ENCODE data around the gene RASGRP1. TPM values are rescaled to one million over a fixed set of nuclear protein-coding genes. Genes with fewer than 3 reads are reported as not detected.

RASGRP1 gene
- total RNA-seq, 1 experiment from 2014 or later = 0.39 TPM

DNA sequence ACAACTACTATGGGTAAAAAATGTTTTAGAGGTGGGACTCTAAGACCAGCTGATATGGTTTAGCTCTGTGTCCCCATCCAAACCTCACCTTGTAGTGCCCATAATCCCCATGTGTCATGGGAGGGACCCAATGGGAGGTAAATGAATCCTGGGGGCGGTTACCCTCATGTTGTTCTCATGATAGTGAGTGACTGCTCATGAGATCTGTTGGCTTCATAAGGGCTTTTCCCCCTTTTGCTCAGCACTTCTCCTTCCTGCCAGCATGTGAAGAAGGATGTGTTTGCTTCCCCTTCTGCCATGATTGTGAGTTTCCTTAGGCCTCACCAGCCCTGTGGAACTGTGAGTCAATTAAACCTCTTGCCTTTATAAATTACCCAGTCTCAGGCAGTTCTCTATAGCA lies 65.0 kb downstream of the RASGRP1 start:
- Histone ChIP-seq H3K9me2 (ENCODE audit: insufficient read depth) (no peaks in the 10 kb centered on the region), H3K27ac (no peak overlapping the region), H3F3A (ENCODE audit: insufficient read depth, low read depth) (no peaks in the 10 kb centered on the region), H3K4me1 (replicated peaks; ENCODE audit: insufficient read depth) (no peaks in the 10 kb centered on the region), H2AFZ (no peak overlapping the region), H3K4me3 (no peak overlapping the region), H3K79me2 (ENCODE audit: low read depth) (no peaks in the 10 kb centered on the region), H3K27me3 (ENCODE audit: insufficient read depth, low read depth) (no peaks in the 10 kb centered on the region), H4K20me1 (ENCODE audit: insufficient read depth) (no peaks in the 10 kb centered on the region), H3K36me3 (ENCODE audit: low read depth) (no peaks in the 10 kb centered on the region), H3K9me3 (ENCODE audit: insufficient read depth, low read depth) (no peaks in the 10 kb centered on the region), H3K4me2 (no peak overlapping the region)
- POLR2A ChIA-PET (ENCODE audit: unreplicated experiment) = no interaction called here
- no peak for DNase-seq
- TF ChIP-seq EZH2 (IDR thresholded peaks at IDR 0.05; ENCODE audit: low read depth) = no peak
- TF ChIP-seq, protein P1, sequence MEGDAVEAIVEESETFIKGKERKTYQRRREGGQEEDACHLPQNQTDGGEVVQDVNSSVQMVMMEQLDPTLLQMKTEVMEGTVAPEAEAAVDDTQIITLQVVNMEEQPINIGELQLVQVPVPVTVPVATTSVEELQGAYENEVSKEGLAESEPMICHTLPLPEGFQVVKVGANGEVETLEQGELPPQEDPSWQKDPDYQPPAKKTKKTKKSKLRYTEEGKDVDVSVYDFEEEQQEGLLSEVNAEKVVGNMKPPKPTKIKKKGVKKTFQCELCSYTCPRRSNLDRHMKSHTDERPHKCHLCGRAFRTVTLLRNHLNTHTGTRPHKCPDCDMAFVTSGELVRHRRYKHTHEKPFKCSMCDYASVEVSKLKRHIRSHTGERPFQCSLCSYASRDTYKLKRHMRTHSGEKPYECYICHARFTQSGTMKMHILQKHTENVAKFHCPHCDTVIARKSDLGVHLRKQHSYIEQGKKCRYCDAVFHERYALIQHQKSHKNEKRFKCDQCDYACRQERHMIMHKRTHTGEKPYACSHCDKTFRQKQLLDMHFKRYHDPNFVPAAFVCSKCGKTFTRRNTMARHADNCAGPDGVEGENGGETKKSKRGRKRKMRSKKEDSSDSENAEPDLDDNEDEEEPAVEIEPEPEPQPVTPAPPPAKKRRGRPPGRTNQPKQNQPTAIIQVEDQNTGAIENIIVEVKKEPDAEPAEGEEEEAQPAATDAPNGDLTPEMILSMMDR (conservative IDR thresholded peaks at IDR 0.05) = no peak
- BruUV-seq (replicated peaks) = no TSS peak
- intact Hi-C loops (cut with micrococcal nuclease; ENCODE audit: unreplicated experiment) = no loop called here
- CTCF ChIA-PET = no interaction called here

DNA sequence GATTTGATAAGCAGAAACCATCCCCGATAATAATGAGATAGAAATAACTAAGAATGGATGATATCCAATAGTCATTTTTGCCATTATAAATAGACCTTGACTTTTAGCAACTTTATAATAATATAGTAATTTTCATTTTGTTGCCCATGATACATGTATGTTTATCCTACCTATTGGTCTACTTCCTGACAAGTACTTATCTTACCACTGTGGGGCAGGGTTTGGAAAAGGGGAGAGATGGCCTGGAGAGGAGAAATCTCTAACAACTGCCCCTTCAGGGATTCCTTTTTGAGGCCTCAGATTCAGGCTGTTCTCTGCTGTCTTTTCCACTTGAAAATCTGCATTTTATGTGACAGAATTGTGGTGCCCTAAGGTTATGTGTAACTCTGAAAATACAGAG lies 68.5 kb downstream of the RASGRP1 start:
- H2AFZ ChIP-seq = no peak overlapping the region
- no peaks in the 10 kb centered on the region for H3K4me1 ChIP-seq (replicated peaks; ENCODE audit: insufficient read depth)
- BruUV-seq (replicated peaks) = no TSS peak
- TF ChIP-seq EZH2 (IDR thresholded peaks at IDR 0.05; ENCODE audit: low read depth) = no peak
- TF ChIP-seq, protein P1 (conservative IDR thresholded peaks at IDR 0.05) = no peak
- CTCF ChIA-PET = no interaction called here
- DNase-seq = no peak
- no peaks in the 10 kb centered on the region for H3K27me3 ChIP-seq (ENCODE audit: insufficient read depth, low read depth)
- H3K4me3 ChIP-seq = no peak overlapping the region
- no peak overlapping the region for H3K27ac ChIP-seq
- no peaks in the 10 kb centered on the region for H3K9me3 ChIP-seq (ENCODE audit: insufficient read depth, low read depth)
- H3K4me2 ChIP-seq = no peak overlapping the region
- H3K79me2 ChIP-seq (ENCODE audit: low read depth) = no peaks in the 10 kb centered on the region
- intact Hi-C loops (cut with micrococcal nuclease; ENCODE audit: unreplicated experiment) = no loop called here
- H3F3A ChIP-seq (ENCODE audit: insufficient read depth, low read depth) = no peaks in the 10 kb centered on the region
- H4K20me1 ChIP-seq (ENCODE audit: insufficient read depth) = no peaks in the 10 kb centered on the region
- POLR2A ChIA-PET (ENCODE audit: unreplicated experiment) = no interaction called here
- H3K9me2 ChIP-seq (ENCODE audit: insufficient read depth) = no peaks in the 10 kb centered on the region
- H3K36me3 ChIP-seq (ENCODE audit: low read depth) = no peaks in the 10 kb centered on the region

DNA sequence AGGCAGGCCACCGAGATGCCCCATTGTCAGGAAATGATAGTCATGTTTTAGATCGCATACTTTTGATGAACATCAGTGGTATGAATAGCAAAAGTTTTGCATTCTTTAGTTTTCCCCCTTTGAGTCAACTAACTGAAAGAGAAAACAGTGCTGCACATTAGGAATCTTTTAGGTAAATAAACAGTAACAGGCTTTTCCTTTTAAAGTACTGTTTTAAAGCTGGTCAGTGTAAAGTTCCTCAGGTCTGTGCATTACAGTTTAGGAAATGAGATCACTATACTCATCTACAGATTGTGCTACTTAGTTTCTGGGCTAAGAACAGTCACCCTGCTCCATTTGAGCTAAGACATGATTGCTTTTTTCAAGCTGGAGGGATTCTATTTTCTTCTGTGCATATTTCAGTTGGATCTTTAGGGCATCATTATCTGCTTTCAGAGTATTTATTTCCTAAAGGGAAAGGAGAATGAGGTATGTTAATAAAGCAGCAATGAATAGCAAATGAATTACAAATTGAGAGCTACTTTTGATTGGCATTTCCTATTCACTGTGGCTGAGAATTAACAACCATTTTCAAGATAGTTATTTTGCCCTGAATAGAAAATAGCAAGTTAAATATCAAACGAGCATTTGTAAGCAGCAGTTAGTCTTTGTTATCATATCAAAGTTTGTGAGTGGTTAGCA lies 74.2 kb downstream of the RASGRP1 start:
- no peaks in the 10 kb centered on the region for H3F3A ChIP-seq (ENCODE audit: insufficient read depth, low read depth)
- no peaks in the 10 kb centered on the region for H3K9me2 ChIP-seq (ENCODE audit: insufficient read depth)
- H3K4me2 ChIP-seq = no peak overlapping the region
- no peak overlapping the region for H3K27ac ChIP-seq
- POLR2A ChIA-PET (ENCODE audit: unreplicated experiment) = interaction anchor here (0.6 kb wide), 1 partner anchor 47 kb away, joined by 3 read pairs; no protein-coding TSS in a partner anchor
- no peaks in the 10 kb centered on the region for H3K79me2 ChIP-seq (ENCODE audit: low read depth)
- intact Hi-C loops (cut with micrococcal nuclease; ENCODE audit: unreplicated experiment) = no loop called here
- H2AFZ ChIP-seq = no peak overlapping the region
- CTCF ChIA-PET = no interaction called here
- H3K9me3 ChIP-seq (ENCODE audit: insufficient read depth, low read depth) = no peaks in the 10 kb centered on the region
- DNase-seq = no peak
- H3K27me3 ChIP-seq (ENCODE audit: insufficient read depth, low read depth) = no peaks in the 10 kb centered on the region
- no peak overlapping the region for H3K4me3 ChIP-seq
- H3K4me1 ChIP-seq (replicated peaks; ENCODE audit: insufficient read depth) = no peaks in the 10 kb centered on the region
- H3K36me3 ChIP-seq (ENCODE audit: low read depth) = no peaks in the 10 kb centered on the region
- no peaks in the 10 kb centered on the region for H4K20me1 ChIP-seq (ENCODE audit: insufficient read depth)
- TF ChIP-seq, protein P1 (conservative IDR thresholded peaks at IDR 0.05) = no peak
- BruUV-seq (replicated peaks) = no TSS peak

Data from PC-9 (cell line).